Naive thymus-derived CD4-positive, alpha-beta T cell (primary cell): ENCODE results near the gene TACC2. TPM values are rescaled to one million over a fixed set of nuclear protein-coding genes. Genes with fewer than 3 reads are reported as not detected.

Experiments
- ATAC-seq: fragments of 150-1000 bp; cut with Tn5 transposase; 2 replicates; pipeline ENCODE4 v1.10.0; 2021; ENCODE audit warnings: mild to moderate bottlenecking, moderate library complexity
- CTCF ChIA-PET: fragments of 350-600 bp; sonication (Branson Sonifier 250); formaldehyde crosslinking; loops from one replicate; lab custom pipeline; 2021; ENCODE audit warnings: antibody characterized with exemption; lab: Charles Lee
- POLR2A ChIA-PET: fragments of 350-600 bp; sonication (Branson Sonifier 250); formaldehyde crosslinking; loops from one replicate; lab custom pipeline; 2021; ENCODE audit warnings: antibody characterized with exemption, inconsistent platforms; lab: Charles Lee
- DNase-seq, 9 donors: peaks; one replicate each; pipeline versions ENCODE4 v3.0.0 to v3.0.0-alpha.2; 2020 to 2022; ENCODE audit warnings: mixed read lengths in 1 of 9
- H3K27ac ChIP-seq: one replicate; pipeline ENCODE4 v1.7.0; 2013; ENCODE audit warnings: mild to moderate bottlenecking, low read depth, low read length, moderate library complexity
- H3K27me3 ChIP-seq, 2 donors: one replicate each; pipeline ENCODE4 v1.7.0; 2013; ENCODE audit warnings: low read length in 2 of 2, mild to moderate bottlenecking in 2 of 2, moderate library complexity in 2 of 2; ENCODE audit not compliant: control insufficient read depth in 2 of 2, insufficient read depth in 2 of 2
- H3K36me3 ChIP-seq, 3 experiments: 1 replicate in 2 of 3; 2 replicates in 1 of 3; pipeline ENCODE4 v1.7.0; 2013; ENCODE audit warnings: low read length in 3 of 3, mild to moderate bottlenecking in 3 of 3, moderate library complexity in 1 of 3; ENCODE audit not compliant: insufficient read depth in 3 of 3, control insufficient read depth in 2 of 3
- H3K4me1 ChIP-seq, 2 donors: one replicate each; pipeline ENCODE4 v1.7.0; 2013; ENCODE audit warnings: low read length in 2 of 2, mild to moderate bottlenecking in 2 of 2, moderate library complexity in 1 of 2; ENCODE audit not compliant: control insufficient read depth in 2 of 2, insufficient read depth in 2 of 2
- H3K4me3 ChIP-seq: 2 replicates; pipeline ENCODE4 v1.7.0; 2013; ENCODE audit warnings: mild to moderate bottlenecking, low read length
- H3K9me3 ChIP-seq, 3 experiments: 1 replicate in 2 of 3; 2 replicates in 1 of 3; pipeline ENCODE4 v1.7.0; 2013; ENCODE audit warnings: low read length in 3 of 3; ENCODE audit not compliant: control insufficient read depth in 2 of 3
- H3K27ac Mint-ChIP-seq, 9 donors: one replicate each; pipeline ENCODE4 v1.8.0; 2020 to 2022; ENCODE audit warnings: mixed read lengths in 9 of 9, mild to moderate bottlenecking in 8 of 9, moderate library complexity in 5 of 9, inconsistent platforms in 2 of 9
- H3K27me3 Mint-ChIP-seq, 5 donors: one replicate each; pipeline ENCODE4 v1.8.0; 2021 to 2022; ENCODE audit warnings: mixed read lengths in 5 of 5, mild to moderate bottlenecking in 1 of 5
- H3K36me3 Mint-ChIP-seq, 5 donors: one replicate each; pipeline ENCODE4 v1.8.0; 2020 to 2022; ENCODE audit warnings: mixed read lengths in 5 of 5, mild to moderate bottlenecking in 3 of 5, inconsistent platforms in 1 of 5
- H3K4me1 Mint-ChIP-seq, 7 donors: one replicate each; pipeline ENCODE4 v1.8.0; 2020 to 2022; ENCODE audit warnings: mixed read lengths in 7 of 7, mild to moderate bottlenecking in 3 of 7, inconsistent platforms in 1 of 7
- H3K4me3 Mint-ChIP-seq, 10 donors: one replicate each; pipeline ENCODE4 v1.8.0; 2020 to 2022; ENCODE audit warnings: mild to moderate bottlenecking in 10 of 10, mixed read lengths in 10 of 10, moderate library complexity in 6 of 10, inconsistent platforms in 2 of 10
- H3K9me3 Mint-ChIP-seq, 11 donors: one replicate each; pipeline ENCODE4 v1.8.0; 2020 to 2022; ENCODE audit warnings: mixed read lengths in 11 of 11, mild to moderate bottlenecking in 4 of 11, inconsistent platforms in 1 of 11, moderate library complexity in 1 of 11
- intact Hi-C, 2 donors: fragments of 100-400 bp; cut with micrococcal nuclease; formaldehyde crosslinking; loops; one replicate each; pipeline ENCODE4 v1.15.1; 2023
- polyA plus RNA-seq, 2 donors: library from polyadenylated mRNA; unstranded; fragments of 300-500 nt; fragmentation: Illumina TruSeq; gene quantifications; one replicate each; pipeline ENCODE4 v1.2.3, GENCODE V29; 2021
- total RNA-seq, 6 experiments: library from RNA in 5 of 6; stranded (reverse) in 5 of 6; gene quantifications; 1 replicate in 5 of 6; 2 replicates in 1 of 6; pipeline ENCODE4 v1.2.3 and lab custom pipeline; 2021 to 2026

The TACC2 gene
- total and polyA plus RNA-seq, 7 experiments from 2014 or later = 0.16 TPM; not detected in 6

GRCh38 chr10:122288917-122289316, 300.0 kb downstream of the TACC2 start:
- peaks cover 0 to 5% (median 0%) of the 10 kb centered on the region in 7 donors for H3K4me1 Mint-ChIP-seq
- ChIA-PET POLR2A (no interaction called here), CTCF (no interaction called here)
- no peak overlapping the region for H3K4me3 Mint-ChIP-seq
- Histone ChIP-seq H3K9me3 (no peaks in the 10 kb centered on the region), H3K36me3 (no peaks in the 10 kb centered on the region), H3K27me3 (no peaks in the 10 kb centered on the region), H3K4me1 (no peaks in the 10 kb centered on the region), H3K27ac (no peak overlapping the region), H3K4me3 (no peak overlapping the region)
- peaks cover 0 to 11% (median 0%) of the 10 kb centered on the region in 5 donors for H3K27me3 Mint-ChIP-seq
- no peaks in the 10 kb centered on the region for H3K36me3 Mint-ChIP-seq
- DNase-seq (no peak), ATAC-seq (no peak)
- H3K27ac Mint-ChIP-seq = no peak overlapping the region
- intact Hi-C loops = no loop called here
- no peaks in the 10 kb centered on the region for H3K9me3 Mint-ChIP-seq

GRCh38 chr10:122290334-122290733, 301.4 kb downstream of the TACC2 start:
- no peak overlapping the region for H3K4me3 Mint-ChIP-seq
- no peak overlapping the region for H3K4me3 ChIP-seq
- H3K27ac Mint-ChIP-seq = no peak overlapping the region

GRCh38 chr10:122290833-122291532, 302.0 kb downstream of the TACC2 start:
- Mint-ChIP-seq H3K27me3 (peaks cover 0 to 6% (median 0%) of the 10 kb centered on the region in 5 donors), H3K36me3 (no peaks in the 10 kb centered on the region), H3K4me1 (peaks cover 0 to 13% (median 0%) of the 10 kb centered on the region in 7 donors), H3K9me3 (no peaks in the 10 kb centered on the region), H3K4me3 (no peak overlapping the region), H3K27ac (no peak overlapping the region)
- H3K4me1 ChIP-seq = no peaks in the 10 kb centered on the region
- H3K9me3 ChIP-seq = no peaks in the 10 kb centered on the region
- no peak overlapping the region for H3K4me3 ChIP-seq
- ChIA-PET POLR2A (no interaction called here), CTCF (no interaction called here)
- no peak overlapping the region for H3K27ac ChIP-seq
- H3K36me3 ChIP-seq = no peaks in the 10 kb centered on the region
- ATAC-seq = no peak
- DNase-seq = no peak
- intact Hi-C loops = loop anchor here in 1 of 2 donors (10.0 kb wide), 1 partner anchor 414 kb away; no protein-coding TSS in a partner anchor
- no peaks in the 10 kb centered on the region for H3K27me3 ChIP-seq

More at GRCh38 chr10:122290334-122290733, 301.4 kb downstream of the TACC2 start:
- H3K4me1 ChIP-seq = no peaks in the 10 kb centered on the region
- H3K9me3 ChIP-seq = no peaks in the 10 kb centered on the region
- no peaks in the 10 kb centered on the region for H3K27me3 ChIP-seq
- intact Hi-C loops = loop anchor here in 1 of 2 donors (10.0 kb wide), 1 partner anchor 414 kb away; no protein-coding TSS in a partner anchor
- peaks cover 0 to 10% (median 0%) of the 10 kb centered on the region in 7 donors for H3K4me1 Mint-ChIP-seq
- no peaks in the 10 kb centered on the region for H3K36me3 Mint-ChIP-seq
- no peaks in the 10 kb centered on the region for H3K9me3 Mint-ChIP-seq
- DNase-seq (no peak), ATAC-seq (no peak)
- H3K27ac ChIP-seq = no peak overlapping the region
- ChIA-PET POLR2A (no interaction called here), CTCF (no interaction called here)
- peaks cover 0 to 6% (median 0%) of the 10 kb centered on the region in 5 donors for H3K27me3 Mint-ChIP-seq
- no peaks in the 10 kb centered on the region for H3K36me3 ChIP-seq

- Histone ChIP-seq H3K27me3 (no peaks in the 10 kb centered on the region), H3K27ac (no peak overlapping the region), H3K4me3 (no peak overlapping the region), H3K4me1 (no peaks in the 10 kb centered on the region), H3K9me3 (no peaks in the 10 kb centered on the region), H3K36me3 (no peaks in the 10 kb centered on the region)
- H3K4me3 Mint-ChIP-seq = no peak overlapping the region
- ChIA-PET CTCF (no interaction called here), POLR2A (no interaction called here)
- DNase-seq = no peak
- no peak for ATAC-seq
- peaks cover 0 to 13% (median 0%) of the 10 kb centered on the region in 7 donors for H3K4me1 Mint-ChIP-seq
- H3K27me3 Mint-ChIP-seq = peaks cover 0 to 6% (median 0%) of the 10 kb centered on the region in 5 donors
- no peak overlapping the region for H3K27ac Mint-ChIP-seq
- intact Hi-C loops = loop anchor here in 1 of 2 donors (10.0 kb wide), 1 partner anchor 413 kb away; no protein-coding TSS in a partner anchor
- no peaks in the 10 kb centered on the region for H3K9me3 Mint-ChIP-seq
- no peaks in the 10 kb centered on the region for H3K36me3 Mint-ChIP-seq
Observed at GRCh38 chr10:122291739-122292138, 302.8 kb downstream of the TACC2 start.

GRCh38 chr10:122292376-122292775, 303.4 kb downstream of the TACC2 start:
- H3K27me3 ChIP-seq = no peaks in the 10 kb centered on the region
- Mint-ChIP-seq H3K4me1 (peaks cover 0 to 13% (median 0%) of the 10 kb centered on the region in 7 donors), H3K9me3 (peaks cover 0 to 2% (median 0%) of the 10 kb centered on the region in 11 donors), H3K27ac (no peak overlapping the region), H3K4me3 (no peak overlapping the region), H3K27me3 (peaks cover 0 to 6% (median 0%) of the 10 kb centered on the region in 5 donors), H3K36me3 (no peaks in the 10 kb centered on the region)
- no peaks in the 10 kb centered on the region for H3K9me3 ChIP-seq
- no peaks in the 10 kb centered on the region for H3K36me3 ChIP-seq
- POLR2A ChIA-PET = no interaction called here
- no peak for ATAC-seq
- no peaks in the 10 kb centered on the region for H3K4me1 ChIP-seq
- intact Hi-C loops = loop anchor here in 1 of 2 donors (10.0 kb wide), 1 partner anchor 412 kb away; no protein-coding TSS in a partner anchor
- no peak overlapping the region for H3K27ac ChIP-seq
- no peak overlapping the region for H3K4me3 ChIP-seq
- DNase-seq = no peak
- CTCF ChIA-PET = no interaction called here

GRCh38 chr10:122293156-122293960, 304.4 kb downstream of the TACC2 start:
- no peaks in the 10 kb centered on the region for H3K36me3 Mint-ChIP-seq
- POLR2A ChIA-PET = no interaction called here
- intact Hi-C loops = loop anchor here in 1 of 2 donors (10.0 kb wide), 1 partner anchor 411 kb away; no protein-coding TSS in a partner anchor
- ATAC-seq = no peak
- H3K9me3 Mint-ChIP-seq = peaks cover 0 to 2% (median 0%) of the 10 kb centered on the region in 11 donors
- H3K27ac Mint-ChIP-seq = no peak overlapping the region
- Histone ChIP-seq H3K27ac (no peak overlapping the region), H3K4me3 (no peak overlapping the region), H3K27me3 (no peaks in the 10 kb centered on the region), H3K9me3 (no peaks in the 10 kb centered on the region), H3K36me3 (no peaks in the 10 kb centered on the region), H3K4me1 (no peaks in the 10 kb centered on the region)
- peaks cover 0 to 13% (median under 1%) of the 10 kb centered on the region in 7 donors for H3K4me1 Mint-ChIP-seq
- CTCF ChIA-PET = interaction anchor here (0.6 to 0.7 kb wide), 2 partner anchors 273 to 421 kb away, joined by 3 read pairs; no protein-coding TSS in a partner anchor
- H3K27me3 Mint-ChIP-seq = peaks cover 0 to 3% (median 0%) of the 10 kb centered on the region in 5 donors
- DNase-seq = no peak
- no peak overlapping the region for H3K4me3 Mint-ChIP-seq
